Erythroblast (primary cell): ENCODE data around the gene SP3.

ENCODE experiments used
- GATA1 ChIP-seq: IDR thresholded peaks from 2 replicates; pipeline ENCODE4 v1.6.1; 2011; ENCODE audit warnings: low read depth, mild to moderate bottlenecking, control low read depth, low read length, moderate library complexity
- POLR2A ChIP-seq: IDR thresholded peaks from 2 replicates; pipeline ENCODE4 v1.6.1; 2011; ENCODE audit warnings: mild to moderate bottlenecking, low read length

GRCh38 chr2:173922068-173922467, 43.1 kb downstream of the SP3 start:
- TF ChIP-seq POLR2A: no peak
- TF ChIP-seq GATA1: no peak
